Loucy (cell line): ENCODE data around the gene MPHOSPH6.
A peak's percentile ranks its signal among the peaks of the same experiment; 100 is the strongest.
"Not testable (repeated sequence)": the region's sequence is repeated elsewhere in the genome, so short reads cannot be mapped to it uniquely, and the experiment has no call there.

Experiments used
- H2AFZ ChIP-seq: fragments of 200-600 bp; sonication (generic); 2 replicates; pipeline ENCODE4 v1.6.0; 2016; ENCODE audit warnings: antibody characterized with exemption, mild to moderate bottlenecking, low read length, moderate library complexity
- H3F3A ChIP-seq: fragments of 200-600 bp; 2 replicates; pipeline ENCODE4 v1.6.0; 2016; ENCODE audit warnings: antibody characterized with exemption, low read depth, mild to moderate bottlenecking
- H3K27me3 ChIP-seq: fragments of 200-600 bp; sonication (generic); 2 replicates; pipeline ENCODE4 v1.6.1; 2014; ENCODE audit warnings: low read length, mild to moderate bottlenecking; ENCODE audit not compliant: insufficient read depth, poor library complexity, severe bottlenecking
- H3K36me3 ChIP-seq: fragments of 200-600 bp; sonication (generic); 2 replicates; pipeline ENCODE4 v1.6.1; 2016; ENCODE audit warnings: low read length; ENCODE audit not compliant: insufficient read depth
- H3K4me1 ChIP-seq: fragments of 200-600 bp; sonication (generic); 2 replicates; pipeline ENCODE4 v1.5.1; 2014; ENCODE audit warnings: low read length, mild to moderate bottlenecking; ENCODE audit not compliant: insufficient read depth, poor library complexity, severe bottlenecking
- H3K4me2 ChIP-seq: fragments of 200-600 bp; sonication (generic); 2 replicates; pipeline ENCODE4 v1.6.0; 2014; ENCODE audit warnings: antibody characterized with exemption, low read length, low read depth, mild to moderate bottlenecking; ENCODE audit not compliant: poor library complexity, severe bottlenecking
- H3K4me3 ChIP-seq: fragments of 200-600 bp; sonication (generic); 2 replicates; pipeline ENCODE4 v1.5.1; 2014; ENCODE audit warnings: low read length, mild to moderate bottlenecking, mixed read lengths; ENCODE audit not compliant: poor library complexity, severe bottlenecking
- H3K79me2 ChIP-seq: fragments of 200-600 bp; sonication (generic); 2 replicates; pipeline ENCODE4 v1.6.1; 2014; ENCODE audit warnings: low read length; ENCODE audit not compliant: insufficient read depth
- H3K9ac ChIP-seq: fragments of 200-600 bp; sonication (generic); 2 replicates; pipeline ENCODE4 v1.6.0; 2014; ENCODE audit warnings: mild to moderate bottlenecking, low read depth, low read length, moderate library complexity; ENCODE audit not compliant: poor library complexity, severe bottlenecking
- H3K9me2 ChIP-seq: fragments of 200-600 bp; sonication (generic); replicated peaks from 2 replicates; pipeline ENCODE4 v1.6.1; 2016; ENCODE audit warnings: low read depth, low read length, mixed read lengths
- H3K9me3 ChIP-seq: fragments of 200-600 bp; sonication (generic); 2 replicates; pipeline ENCODE4 v1.6.1; 2014; ENCODE audit warnings: mild to moderate bottlenecking, antibody characterized with exemption, low read length, low read depth; ENCODE audit not compliant: insufficient read depth
- H4K20me1 ChIP-seq: fragments of 200-600 bp; sonication (generic); 2 replicates; pipeline ENCODE4 v1.6.0; 2014; ENCODE audit warnings: antibody characterized with exemption, low read length, mild to moderate bottlenecking; ENCODE audit not compliant: insufficient read depth, poor library complexity, severe bottlenecking
- EZH2phosphoT487 ChIP-seq: fragments of 200-600 bp; IDR thresholded peaks from 2 replicates; pipeline ENCODE4 v1.6.1; 2018; ENCODE audit warnings: antibody characterized with exemption, mild to moderate bottlenecking, moderate library complexity, borderline replicate concordance
- TF ChIP-seq, protein P1 (sequence below): fragments of 200-600 bp; sonication (generic); conservative IDR thresholded peaks from 2 replicates; pipeline ENCODE4 v1.5.1; 2014; ENCODE audit warnings: mild to moderate bottlenecking, antibody characterized with exemption, low read length

MPHOSPH6 gene

DNA sequence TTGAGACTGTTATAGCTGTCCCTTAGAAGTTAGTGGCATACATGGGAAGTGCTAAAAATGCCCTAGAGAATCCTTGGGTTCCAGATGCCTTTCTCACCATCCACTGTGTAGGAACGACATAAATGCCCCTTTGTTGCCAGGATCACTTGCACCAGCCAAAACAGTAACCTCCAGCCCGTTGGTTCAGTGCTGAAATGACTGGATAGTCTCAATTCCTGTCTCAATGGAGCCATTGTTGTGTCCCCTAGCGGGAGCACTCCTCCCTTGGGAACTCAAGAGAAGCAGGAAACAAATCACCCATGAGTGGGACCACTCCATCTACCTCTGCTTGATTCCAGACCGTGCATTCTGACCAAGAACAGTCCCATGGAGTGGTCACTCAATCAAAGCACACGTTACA is 23.1 kb downstream of the MPHOSPH6 start:
- Histone ChIP-seq H3K4me3 (no peak overlapping the region), H3F3A (no peaks in the 10 kb centered on the region), H3K9me2 (no peaks in the 10 kb centered on the region), H2AFZ (no peak overlapping the region), H3K9ac (no peak overlapping the region), H3K27me3 (no peaks in the 10 kb centered on the region), H3K79me2 (no peaks in the 10 kb centered on the region), H3K4me1 (no peaks in the 10 kb centered on the region), H3K36me3 (peaks cover 21% of the 10 kb centered on the region; the same call in 1 of the 2 replicates), H4K20me1 (no peaks in the 10 kb centered on the region), H3K9me3 (no peaks in the 10 kb centered on the region), H3K4me2 (no peak overlapping the region)
- TF ChIP-seq, protein P1, sequence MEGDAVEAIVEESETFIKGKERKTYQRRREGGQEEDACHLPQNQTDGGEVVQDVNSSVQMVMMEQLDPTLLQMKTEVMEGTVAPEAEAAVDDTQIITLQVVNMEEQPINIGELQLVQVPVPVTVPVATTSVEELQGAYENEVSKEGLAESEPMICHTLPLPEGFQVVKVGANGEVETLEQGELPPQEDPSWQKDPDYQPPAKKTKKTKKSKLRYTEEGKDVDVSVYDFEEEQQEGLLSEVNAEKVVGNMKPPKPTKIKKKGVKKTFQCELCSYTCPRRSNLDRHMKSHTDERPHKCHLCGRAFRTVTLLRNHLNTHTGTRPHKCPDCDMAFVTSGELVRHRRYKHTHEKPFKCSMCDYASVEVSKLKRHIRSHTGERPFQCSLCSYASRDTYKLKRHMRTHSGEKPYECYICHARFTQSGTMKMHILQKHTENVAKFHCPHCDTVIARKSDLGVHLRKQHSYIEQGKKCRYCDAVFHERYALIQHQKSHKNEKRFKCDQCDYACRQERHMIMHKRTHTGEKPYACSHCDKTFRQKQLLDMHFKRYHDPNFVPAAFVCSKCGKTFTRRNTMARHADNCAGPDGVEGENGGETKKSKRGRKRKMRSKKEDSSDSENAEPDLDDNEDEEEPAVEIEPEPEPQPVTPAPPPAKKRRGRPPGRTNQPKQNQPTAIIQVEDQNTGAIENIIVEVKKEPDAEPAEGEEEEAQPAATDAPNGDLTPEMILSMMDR, result no peak
- no peak for TF ChIP-seq EZH2phosphoT487

DNA sequence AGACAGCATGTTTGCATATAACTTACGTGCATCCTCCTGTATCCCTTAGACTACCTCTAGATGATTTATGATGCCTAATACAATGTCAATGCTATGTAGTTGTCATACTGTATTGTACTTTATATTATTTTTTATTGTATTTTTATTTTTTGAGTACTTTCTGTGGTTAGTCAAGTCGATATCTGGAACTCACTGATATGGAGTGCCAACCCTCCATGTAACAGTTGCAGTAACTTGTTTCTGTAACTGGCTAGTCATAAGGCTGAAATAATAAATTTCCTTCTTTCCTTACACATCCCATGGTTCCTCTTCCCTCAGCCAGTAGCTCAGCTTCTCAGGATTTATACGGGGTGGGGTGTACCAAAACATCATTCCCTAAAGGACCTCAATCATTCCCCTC is 23.5 kb downstream of the MPHOSPH6 start:
- Histone ChIP-seq H3K4me3 (no peak overlapping the region), H4K20me1 (no peaks in the 10 kb centered on the region), H3F3A (no peaks in the 10 kb centered on the region), H3K36me3 (peaks cover 21% of the 10 kb centered on the region; the same call in 1 of the 2 replicates), H3K4me2 (no peak overlapping the region), H3K27me3 (no peaks in the 10 kb centered on the region), H3K9ac (no peak overlapping the region), H3K9me2 (no peaks in the 10 kb centered on the region), H3K9me3 (no peaks in the 10 kb centered on the region), H2AFZ (no peak overlapping the region), H3K79me2 (no peaks in the 10 kb centered on the region), H3K4me1 (no peaks in the 10 kb centered on the region)
- no peak for TF ChIP-seq EZH2phosphoT487
- TF ChIP-seq, protein P1, result no peak

DNA sequence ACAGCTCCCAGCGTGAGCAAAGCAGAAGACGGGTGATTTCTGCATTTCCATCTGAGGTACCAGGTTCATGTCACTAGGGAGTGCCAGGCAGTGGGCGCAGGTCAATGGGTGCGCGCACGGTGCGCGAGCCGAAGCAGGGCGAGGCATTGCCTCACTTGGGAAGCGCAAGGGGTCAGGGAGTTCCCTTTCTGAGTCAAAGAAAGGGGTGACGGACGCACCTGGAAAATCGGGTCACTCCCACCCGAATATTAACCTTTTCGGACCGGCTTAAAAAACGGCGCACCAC is 30.8 kb downstream of the MPHOSPH6 start:
- peak overlapping the region; percentile 81 for H3K4me3 ChIP-seq
- not testable (repeated sequence) for H4K20me1 ChIP-seq, H3K9me3 ChIP-seq, H2AFZ ChIP-seq, H3K36me3 ChIP-seq, H3K27me3 ChIP-seq, H3F3A ChIP-seq, H3K9me2 ChIP-seq
- H3K79me2 ChIP-seq, result peaks cover 33% of the 10 kb centered on the region
- H3K4me1 ChIP-seq, result peaks cover 44% of the 10 kb centered on the region
- peak overlapping the region; percentile 80 for H3K4me2 ChIP-seq
- H3K9ac ChIP-seq, result peak overlapping the region; percentile 81

DNA sequence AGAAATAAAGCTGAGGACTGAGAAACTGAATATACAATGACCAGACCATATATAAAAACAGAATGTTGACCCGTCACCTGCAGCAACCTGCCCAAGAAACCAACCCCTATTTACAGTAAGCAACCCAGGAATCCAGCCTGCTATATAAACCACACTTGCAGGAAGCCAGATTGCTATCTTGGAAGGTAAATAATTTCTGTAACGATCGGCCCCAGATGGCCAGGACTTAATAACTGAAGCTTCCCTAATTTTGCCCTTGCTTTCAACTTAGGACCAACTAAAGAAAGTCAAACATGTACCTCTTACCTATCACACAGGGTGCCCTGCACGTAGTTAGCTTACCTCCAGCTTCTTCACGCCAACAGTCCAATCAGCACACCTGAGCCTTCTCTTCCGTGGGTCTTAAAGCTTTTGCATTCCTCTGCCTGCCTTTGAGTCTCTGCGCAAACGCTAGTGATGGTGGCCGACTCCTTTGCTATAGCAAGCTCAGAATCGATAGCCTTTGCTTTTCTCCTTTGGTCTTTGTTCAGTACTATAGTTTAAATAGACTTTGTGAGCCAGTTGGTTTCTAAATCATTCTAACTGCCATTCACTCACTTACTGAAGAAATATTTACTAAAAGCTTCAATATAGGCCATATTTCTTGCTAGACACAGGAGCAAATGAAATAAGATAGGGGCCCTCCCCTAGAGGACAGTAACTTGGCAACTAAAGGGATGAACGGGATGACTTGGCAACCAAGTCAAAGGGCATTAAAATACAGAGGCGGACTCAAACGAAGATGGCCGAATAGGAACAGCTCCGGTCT is 31.3 kb downstream of the MPHOSPH6 start:
- no peaks in the 10 kb centered on the region for H3K36me3 ChIP-seq

More for the DNA sequence above, 31.3 kb downstream of the MPHOSPH6 start:
- Histone ChIP-seq H2AFZ (peak overlapping the region; percentile 48; the same call in 1 of the 2 replicates), H3K27me3 (no peaks in the 10 kb centered on the region), H3K4me1 (peaks cover 48% of the 10 kb centered on the region), H3K4me2 (peak overlapping the region; percentile 80), H3K9me2 (no peaks in the 10 kb centered on the region), H4K20me1 (no peaks in the 10 kb centered on the region), H3F3A (no peaks in the 10 kb centered on the region), H3K9ac (peak overlapping the region; percentile 81), H3K79me2 (peaks cover 33% of the 10 kb centered on the region), H3K9me3 (no peaks in the 10 kb centered on the region), H3K4me3 (peak overlapping the region; percentile 81)
- TF ChIP-seq, protein P1, result no peak
- TF ChIP-seq EZH2phosphoT487, result no peak
